ENCODE data around the gene SHANK2.

Gene SHANK2

DNA sequence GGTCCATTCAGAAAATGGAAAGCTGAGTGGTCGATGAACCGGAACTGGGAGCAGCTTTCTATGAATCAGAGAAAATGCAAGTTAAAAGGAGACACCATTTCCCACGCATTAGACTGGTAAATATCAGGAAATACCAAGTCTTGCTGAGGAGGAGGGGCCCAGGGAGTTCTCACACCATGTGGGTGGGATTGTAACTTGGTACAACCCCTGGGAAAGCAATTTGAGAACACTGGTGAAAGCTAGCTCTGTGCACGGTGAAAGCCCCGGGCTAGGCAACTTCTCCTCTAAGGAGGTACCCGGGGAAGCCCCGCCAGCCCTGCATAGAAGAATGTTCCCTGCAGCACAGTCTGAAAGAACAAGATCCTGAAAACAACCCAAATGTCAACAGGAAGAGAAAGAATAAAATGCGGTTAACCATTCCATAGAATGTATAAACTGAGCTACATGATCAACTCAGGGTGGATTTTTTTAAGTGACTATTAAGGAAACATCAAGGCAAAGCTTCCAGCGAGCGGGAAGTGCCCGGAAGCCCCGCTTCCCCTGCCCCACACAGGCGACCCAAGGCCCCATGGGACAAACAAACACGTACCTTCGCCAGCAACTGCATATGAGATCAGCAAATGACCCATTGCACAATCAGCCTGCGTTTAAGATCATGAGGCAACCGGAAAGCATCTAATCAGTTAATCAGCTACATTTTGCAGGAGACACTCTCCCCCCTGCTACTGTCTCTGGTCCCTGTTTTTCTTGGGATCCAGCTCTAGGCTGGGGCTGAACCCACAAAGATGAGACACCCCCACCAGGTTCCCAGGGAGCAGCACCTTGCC, 11.3 kb downstream of the SHANK2 start:
- H3K27me3 ChIP-seq (ENCODE audit: low read length): no peaks in the 10 kb centered on the region
- no peaks in the 10 kb centered on the region for H4K20me1 ChIP-seq (ENCODE audit: low read depth, low read length)
- no peak overlapping the region for H3K9ac ChIP-seq (ENCODE audit: low read length)
- no peak overlapping the region for H3K4me2 ChIP-seq (ENCODE audit: low read depth, low read length, poor library complexity, severe bottlenecking)
- H3K9me2 ChIP-seq (replicated peaks; ENCODE audit: insufficient read depth, low read length): no peaks in the 10 kb centered on the region
- TF ChIP-seq, protein P1, sequence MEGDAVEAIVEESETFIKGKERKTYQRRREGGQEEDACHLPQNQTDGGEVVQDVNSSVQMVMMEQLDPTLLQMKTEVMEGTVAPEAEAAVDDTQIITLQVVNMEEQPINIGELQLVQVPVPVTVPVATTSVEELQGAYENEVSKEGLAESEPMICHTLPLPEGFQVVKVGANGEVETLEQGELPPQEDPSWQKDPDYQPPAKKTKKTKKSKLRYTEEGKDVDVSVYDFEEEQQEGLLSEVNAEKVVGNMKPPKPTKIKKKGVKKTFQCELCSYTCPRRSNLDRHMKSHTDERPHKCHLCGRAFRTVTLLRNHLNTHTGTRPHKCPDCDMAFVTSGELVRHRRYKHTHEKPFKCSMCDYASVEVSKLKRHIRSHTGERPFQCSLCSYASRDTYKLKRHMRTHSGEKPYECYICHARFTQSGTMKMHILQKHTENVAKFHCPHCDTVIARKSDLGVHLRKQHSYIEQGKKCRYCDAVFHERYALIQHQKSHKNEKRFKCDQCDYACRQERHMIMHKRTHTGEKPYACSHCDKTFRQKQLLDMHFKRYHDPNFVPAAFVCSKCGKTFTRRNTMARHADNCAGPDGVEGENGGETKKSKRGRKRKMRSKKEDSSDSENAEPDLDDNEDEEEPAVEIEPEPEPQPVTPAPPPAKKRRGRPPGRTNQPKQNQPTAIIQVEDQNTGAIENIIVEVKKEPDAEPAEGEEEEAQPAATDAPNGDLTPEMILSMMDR (IDR thresholded peaks at IDR 0.05; ENCODE audit: insufficient read depth, low read length, poor library complexity, severe bottlenecking): no peak
- no peak for TF ChIP-seq EZH2phosphoT487 (conservative IDR thresholded peaks at IDR 0.05; ENCODE audit: low read length)
- no peaks in the 10 kb centered on the region for H3K79me2 ChIP-seq (ENCODE audit: insufficient read depth, low read length)
- H3K27ac ChIP-seq (ENCODE audit: low read depth, low read length): no peak overlapping the region
- no peak overlapping the region for H3K4me3 ChIP-seq (ENCODE audit: insufficient read depth, low read length, poor library complexity, severe bottlenecking)
- H2AFZ ChIP-seq (ENCODE audit: low read depth, low read length, severe bottlenecking): no peak overlapping the region
- no peaks in the 10 kb centered on the region for H3K36me3 ChIP-seq (ENCODE audit: low read length)
- no peaks in the 10 kb centered on the region for H3F3A ChIP-seq (ENCODE audit: insufficient read depth)
- H3K9me3 ChIP-seq (ENCODE audit: insufficient read depth, low read length): no peaks in the 10 kb centered on the region

DNA sequence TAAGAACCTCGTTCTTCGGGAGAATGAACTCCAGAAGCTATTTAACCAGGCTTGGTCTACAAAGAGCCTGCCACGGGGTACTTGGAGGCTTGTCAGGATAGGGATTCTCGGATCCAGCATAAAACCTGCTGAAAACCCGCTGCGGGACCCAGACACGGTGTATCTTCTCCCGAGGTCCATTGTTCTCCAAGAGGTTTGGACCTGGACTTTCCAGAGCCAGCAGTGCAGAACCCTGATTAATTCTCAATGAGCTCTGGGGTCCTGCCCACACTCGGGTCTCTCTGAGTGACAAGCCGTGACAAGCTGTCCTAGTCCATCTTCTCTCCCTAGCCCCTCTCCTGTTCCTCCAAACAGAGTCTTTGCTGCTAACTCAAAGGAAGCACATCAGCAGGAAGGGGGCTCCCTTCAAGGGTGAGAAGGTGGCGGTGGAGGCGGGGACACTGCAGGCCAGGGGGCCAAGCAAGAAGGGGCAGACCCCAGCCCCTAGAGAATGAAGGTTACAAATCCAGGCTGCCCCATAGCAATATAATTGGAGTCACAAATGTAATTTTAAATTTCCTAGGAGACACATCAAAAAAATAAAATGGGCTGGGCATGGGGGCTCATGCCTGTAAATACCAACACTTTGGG, 12.2 kb downstream of the SHANK2 start:
- Histone ChIP-seq H3F3A (ENCODE audit: insufficient read depth) (no peaks in the 10 kb centered on the region), H3K79me2 (ENCODE audit: insufficient read depth, low read length) (no peaks in the 10 kb centered on the region), H3K27ac (ENCODE audit: low read depth, low read length) (no peak overlapping the region), H3K9ac (ENCODE audit: low read length) (no peak overlapping the region), H3K27me3 (ENCODE audit: low read length) (no peaks in the 10 kb centered on the region), H2AFZ (ENCODE audit: low read depth, low read length, severe bottlenecking) (no peak overlapping the region), H3K36me3 (ENCODE audit: low read length) (no peaks in the 10 kb centered on the region), H3K4me2 (ENCODE audit: low read depth, low read length, poor library complexity, severe bottlenecking) (no peak overlapping the region), H3K9me3 (ENCODE audit: insufficient read depth, low read length) (no peaks in the 10 kb centered on the region), H3K4me3 (ENCODE audit: insufficient read depth, low read length, poor library complexity, severe bottlenecking) (no peak overlapping the region), H4K20me1 (ENCODE audit: low read depth, low read length) (no peaks in the 10 kb centered on the region), H3K9me2 (replicated peaks; ENCODE audit: insufficient read depth, low read length) (no peaks in the 10 kb centered on the region)
- TF ChIP-seq EZH2phosphoT487 (conservative IDR thresholded peaks at IDR 0.05; ENCODE audit: low read length): no peak
- TF ChIP-seq, protein P1 (IDR thresholded peaks at IDR 0.05; ENCODE audit: insufficient read depth, low read length, poor library complexity, severe bottlenecking): no peak

DNA sequence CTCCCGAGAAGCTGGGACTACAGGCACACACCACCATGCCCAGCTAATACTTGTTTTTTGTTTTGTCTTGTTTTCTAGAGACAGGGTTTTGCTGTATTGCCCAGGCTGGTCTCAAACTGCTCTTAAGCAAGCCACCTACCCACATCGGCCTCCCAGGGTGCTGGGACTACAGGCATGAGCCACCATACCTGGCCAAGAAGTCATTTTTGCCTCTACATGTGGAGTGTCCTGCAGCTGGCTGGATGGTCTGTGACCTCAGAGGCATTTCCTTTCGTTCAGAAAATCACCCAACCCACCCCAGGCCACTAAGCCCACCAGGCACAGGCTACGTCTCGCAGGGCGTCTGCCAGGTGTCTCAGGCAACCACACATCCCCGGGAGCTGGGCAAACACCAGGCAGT, 12.8 kb downstream of the SHANK2 start:
- Histone ChIP-seq H3K9ac (ENCODE audit: low read length) (no peak overlapping the region), H3K79me2 (ENCODE audit: insufficient read depth, low read length) (no peaks in the 10 kb centered on the region), H3K27me3 (ENCODE audit: low read length) (no peaks in the 10 kb centered on the region)

More for the DNA sequence above, 12.8 kb downstream of the SHANK2 start:
- H3K4me2 ChIP-seq (ENCODE audit: low read depth, low read length, poor library complexity, severe bottlenecking): no peak overlapping the region
- no peaks in the 10 kb centered on the region for H3F3A ChIP-seq (ENCODE audit: insufficient read depth)
- H3K9me2 ChIP-seq (replicated peaks; ENCODE audit: insufficient read depth, low read length): no peaks in the 10 kb centered on the region
- TF ChIP-seq, protein P1 (IDR thresholded peaks at IDR 0.05; ENCODE audit: insufficient read depth, low read length, poor library complexity, severe bottlenecking): no peak
- no peak for TF ChIP-seq EZH2phosphoT487 (conservative IDR thresholded peaks at IDR 0.05; ENCODE audit: low read length)
- H2AFZ ChIP-seq (ENCODE audit: low read depth, low read length, severe bottlenecking): no peak overlapping the region
- H4K20me1 ChIP-seq (ENCODE audit: low read depth, low read length): no peaks in the 10 kb centered on the region
- H3K36me3 ChIP-seq (ENCODE audit: low read length): no peaks in the 10 kb centered on the region
- H3K27ac ChIP-seq (ENCODE audit: low read depth, low read length): no peak overlapping the region
- no peak overlapping the region for H3K4me3 ChIP-seq (ENCODE audit: insufficient read depth, low read length, poor library complexity, severe bottlenecking)
- no peaks in the 10 kb centered on the region for H3K9me3 ChIP-seq (ENCODE audit: insufficient read depth, low read length)
